ENCODE data around the gene ARHGAP12. TPM values are rescaled to one million over a fixed set of nuclear protein-coding genes. Genes with fewer than 3 reads are reported as not detected.

The ARHGAP12 gene
- total and polyA plus RNA-seq, 2 donors from 2014 or later = 15.0 to 30.9 TPM

DNA sequence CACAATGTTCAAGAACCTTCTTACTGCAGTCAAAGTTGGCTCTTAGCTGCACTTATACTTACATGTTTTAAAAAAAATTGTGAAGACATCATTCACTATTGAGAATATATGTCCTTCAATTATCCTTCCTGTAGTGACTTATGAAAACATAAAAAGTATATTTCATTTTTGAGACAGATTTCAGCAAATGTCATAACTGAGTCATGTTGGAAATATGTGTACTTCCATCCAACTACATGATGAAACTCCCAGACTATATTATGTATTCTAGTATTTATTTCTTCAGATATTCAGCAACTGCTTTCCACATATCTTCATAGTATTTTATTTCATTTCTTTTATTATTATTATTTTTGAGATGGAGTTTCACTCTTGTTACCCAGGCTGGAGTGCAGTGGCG lies 160.2 kb downstream of the ARHGAP12 start:
- Histone ChIP-seq H3K4me3 (ENCODE audit: low read length in 3 of 3) (no peak overlapping the region), H3K27me3 (ENCODE audit: control insufficient read depth, insufficient read depth, low read length) (no peaks in the 10 kb centered on the region), H3K4me1 (ENCODE audit: control insufficient read depth in 2 of 3, insufficient read depth in 2 of 3, low read depth in 1 of 3, low read length in 3 of 3) (no peaks in the 10 kb centered on the region), H3K9me3 (ENCODE audit: control insufficient read depth in 2 of 3, insufficient read depth in 1 of 3, low read length in 3 of 3) (no peaks in the 10 kb centered on the region), H3K9ac (ENCODE audit: low read length in 3 of 3) (no peak overlapping the region), H3K36me3 (ENCODE audit: control insufficient read depth in 2 of 3, insufficient read depth in 3 of 3, low read length in 3 of 3) (no peaks in the 10 kb centered on the region), H3K27ac (ENCODE audit: low read depth in 2 of 2, low read length in 2 of 2) (no peak overlapping the region)
- TF ChIP-seq, protein P1, sequence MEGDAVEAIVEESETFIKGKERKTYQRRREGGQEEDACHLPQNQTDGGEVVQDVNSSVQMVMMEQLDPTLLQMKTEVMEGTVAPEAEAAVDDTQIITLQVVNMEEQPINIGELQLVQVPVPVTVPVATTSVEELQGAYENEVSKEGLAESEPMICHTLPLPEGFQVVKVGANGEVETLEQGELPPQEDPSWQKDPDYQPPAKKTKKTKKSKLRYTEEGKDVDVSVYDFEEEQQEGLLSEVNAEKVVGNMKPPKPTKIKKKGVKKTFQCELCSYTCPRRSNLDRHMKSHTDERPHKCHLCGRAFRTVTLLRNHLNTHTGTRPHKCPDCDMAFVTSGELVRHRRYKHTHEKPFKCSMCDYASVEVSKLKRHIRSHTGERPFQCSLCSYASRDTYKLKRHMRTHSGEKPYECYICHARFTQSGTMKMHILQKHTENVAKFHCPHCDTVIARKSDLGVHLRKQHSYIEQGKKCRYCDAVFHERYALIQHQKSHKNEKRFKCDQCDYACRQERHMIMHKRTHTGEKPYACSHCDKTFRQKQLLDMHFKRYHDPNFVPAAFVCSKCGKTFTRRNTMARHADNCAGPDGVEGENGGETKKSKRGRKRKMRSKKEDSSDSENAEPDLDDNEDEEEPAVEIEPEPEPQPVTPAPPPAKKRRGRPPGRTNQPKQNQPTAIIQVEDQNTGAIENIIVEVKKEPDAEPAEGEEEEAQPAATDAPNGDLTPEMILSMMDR (IDR thresholded peaks at IDR 0.05; ENCODE audit: borderline replicate concordance, extremely low read depth, insufficient read depth) = no peak
- FAIRE-seq (no peak), DNase-seq (no peak)
- intact Hi-C loops (cut with DNase I) = no loop called here

DNA sequence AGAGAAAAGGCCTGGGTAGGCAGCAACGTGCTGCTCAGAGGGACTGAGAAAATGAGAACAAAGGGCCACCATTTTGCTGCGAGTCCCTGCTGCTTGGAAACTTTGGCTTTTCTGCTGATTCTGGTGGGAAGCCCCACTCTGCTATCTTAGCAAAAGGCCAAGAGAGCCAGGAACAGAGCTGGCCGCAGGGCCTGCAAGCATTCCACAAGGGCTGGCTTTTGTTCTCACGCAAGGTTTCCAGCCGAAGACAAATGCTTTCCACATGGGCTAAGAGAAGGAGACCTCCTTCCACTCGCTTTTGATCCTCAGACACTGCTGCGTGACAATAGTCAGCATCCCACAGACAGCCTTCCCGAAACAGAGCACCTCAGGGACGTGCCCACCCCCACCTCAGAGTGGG lies 163.1 kb downstream of the ARHGAP12 start:
- H3K4me1 ChIP-seq (ENCODE audit: control insufficient read depth in 2 of 3, insufficient read depth in 2 of 3, low read depth in 1 of 3, low read length in 3 of 3) = peaks cover 0 to 6% (median 0%) of the 10 kb centered on the region in 3 donors
- TF ChIP-seq, protein P1 (IDR thresholded peaks at IDR 0.05; ENCODE audit: borderline replicate concordance, extremely low read depth, insufficient read depth) = no peak
- no peak overlapping the region for H3K4me3 ChIP-seq (ENCODE audit: low read length in 3 of 3)
- no peaks in the 10 kb centered on the region for H3K36me3 ChIP-seq (ENCODE audit: control insufficient read depth in 2 of 3, insufficient read depth in 3 of 3, low read length in 3 of 3)
- no peaks in the 10 kb centered on the region for H3K9me3 ChIP-seq (ENCODE audit: control insufficient read depth in 2 of 3, insufficient read depth in 1 of 3, low read length in 3 of 3)
- no peak overlapping the region for H3K27ac ChIP-seq (ENCODE audit: low read depth in 2 of 2, low read length in 2 of 2)
- no peak overlapping the region for H3K9ac ChIP-seq (ENCODE audit: low read length in 3 of 3)
- intact Hi-C loops (cut with DNase I) = no loop called here
- H3K27me3 ChIP-seq (ENCODE audit: control insufficient read depth, insufficient read depth, low read length) = no peaks in the 10 kb centered on the region
- FAIRE-seq (no peak), DNase-seq (no peak)

DNA sequence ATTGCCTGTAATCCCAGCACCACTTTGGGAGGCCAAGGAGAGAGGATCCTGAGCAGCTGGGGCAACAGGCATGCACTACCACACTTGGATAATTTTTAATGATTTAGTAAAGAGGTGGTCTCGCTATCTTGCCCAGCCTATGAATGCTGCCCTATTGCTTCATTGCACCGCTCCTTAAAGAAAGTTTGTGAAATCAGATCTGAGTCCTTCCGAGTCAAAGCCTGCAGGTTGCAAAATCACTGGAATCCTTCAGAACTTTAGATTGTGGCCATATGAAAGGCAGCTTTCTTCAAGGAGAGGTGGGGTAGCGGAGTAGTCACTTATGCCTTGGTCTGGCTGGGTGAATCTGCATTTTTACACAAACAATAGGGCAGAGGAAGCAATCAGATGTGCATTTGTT lies 166.3 kb downstream of the ARHGAP12 start:
- Histone ChIP-seq H3K36me3 (ENCODE audit: control insufficient read depth in 2 of 3, insufficient read depth in 3 of 3, low read length in 3 of 3) (no peaks in the 10 kb centered on the region), H3K4me1 (ENCODE audit: control insufficient read depth in 2 of 3, insufficient read depth in 2 of 3, low read depth in 1 of 3, low read length in 3 of 3) (peaks cover 0 to 6% (median 0%) of the 10 kb centered on the region in 3 donors), H3K27ac (ENCODE audit: low read depth in 2 of 2, low read length in 2 of 2) (no peak overlapping the region), H3K9me3 (ENCODE audit: control insufficient read depth in 2 of 3, insufficient read depth in 1 of 3, low read length in 3 of 3) (no peaks in the 10 kb centered on the region), H3K4me3 (ENCODE audit: low read length in 3 of 3) (no peak overlapping the region), H3K9ac (ENCODE audit: low read length in 3 of 3) (no peak overlapping the region), H3K27me3 (ENCODE audit: control insufficient read depth, insufficient read depth, low read length) (no peaks in the 10 kb centered on the region)
- TF ChIP-seq, protein P1 (IDR thresholded peaks at IDR 0.05; ENCODE audit: borderline replicate concordance, extremely low read depth, insufficient read depth) = no peak
- FAIRE-seq (no peak), DNase-seq (no peak)
- intact Hi-C loops (cut with DNase I) = no loop called here

DNA sequence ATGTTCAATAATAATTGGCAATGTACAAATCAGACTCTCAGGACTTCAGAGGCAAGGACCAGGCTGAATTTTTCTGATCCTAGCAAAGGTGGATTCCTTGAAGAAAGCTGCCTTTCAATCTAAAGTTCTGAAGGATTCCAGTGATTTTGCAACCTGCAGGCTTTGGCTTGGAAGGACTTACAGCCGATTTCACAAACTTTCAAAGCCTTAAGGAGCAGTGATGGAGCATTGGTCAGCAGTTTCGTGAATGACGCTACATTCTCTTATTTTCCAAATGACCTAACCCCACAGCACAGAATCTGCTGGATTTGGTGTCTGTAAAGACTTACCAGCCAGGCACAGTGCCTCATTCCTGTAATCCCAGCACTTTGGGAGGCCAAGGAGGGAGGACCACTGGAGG lies 167.5 kb downstream of the ARHGAP12 start:
- H3K27ac ChIP-seq (ENCODE audit: low read depth in 2 of 2, low read length in 2 of 2) = no peak overlapping the region
- TF ChIP-seq, protein P1 (IDR thresholded peaks at IDR 0.05; ENCODE audit: borderline replicate concordance, extremely low read depth, insufficient read depth) = no peak
- FAIRE-seq (no peak), DNase-seq (no peak)
- peak overlapping the region in 1 of 3 donors; percentile 94 for H3K9ac ChIP-seq (ENCODE audit: low read length in 3 of 3)
- H3K9me3 ChIP-seq (ENCODE audit: control insufficient read depth in 2 of 3, insufficient read depth in 1 of 3, low read length in 3 of 3) = no peaks in the 10 kb centered on the region
- H3K36me3 ChIP-seq (ENCODE audit: control insufficient read depth in 2 of 3, insufficient read depth in 3 of 3, low read length in 3 of 3) = no peaks in the 10 kb centered on the region
- H3K4me1 ChIP-seq (ENCODE audit: control insufficient read depth in 2 of 3, insufficient read depth in 2 of 3, low read depth in 1 of 3, low read length in 3 of 3) = peaks cover 0 to 6% (median 0%) of the 10 kb centered on the region in 3 donors
- intact Hi-C loops (cut with DNase I) = no loop called here
- no peak overlapping the region for H3K4me3 ChIP-seq (ENCODE audit: low read length in 3 of 3)
- no peaks in the 10 kb centered on the region for H3K27me3 ChIP-seq (ENCODE audit: control insufficient read depth, insufficient read depth, low read length)

Measured in kidney (tissue), 14 donors.